Liver (tissue), 9 donors: ENCODE data around the gene ENG. TPM values are rescaled to one million over a fixed set of nuclear protein-coding genes. Genes with fewer than 3 reads are reported as not detected.

Experiments used
- DNase-seq: peaks from one replicate; pipeline ENCODE4 v3.0.0-alpha.2; 2017; ENCODE audit warnings: low spot score
- H3K27ac ChIP-seq, 2 donors: one replicate each; pipeline ENCODE4 v1.7.0; 2013; ENCODE audit warnings: inconsistent platforms in 2 of 2, low read length in 2 of 2, control low read depth in 1 of 2, low read depth in 1 of 2, mild to moderate bottlenecking in 1 of 2
- H3K27me3 ChIP-seq, 4 donors: one replicate each; pipeline versions ENCODE4 v1.6.1 to v1.7.0; 2013; ENCODE audit warnings: low read length in 3 of 4, inconsistent platforms in 1 of 4, mild to moderate bottlenecking in 1 of 4, moderate library complexity in 1 of 4; ENCODE audit not compliant: control insufficient read depth in 4 of 4, insufficient read depth in 4 of 4
- H3K36me3 ChIP-seq, 4 donors: one replicate each; pipeline versions ENCODE4 v1.6.1 to v1.7.0; 2013; ENCODE audit warnings: low read length in 3 of 4, mild to moderate bottlenecking in 3 of 4, low read depth in 1 of 4, moderate library complexity in 1 of 4; ENCODE audit not compliant: control insufficient read depth in 4 of 4, insufficient read depth in 3 of 4
- H3K4me1 ChIP-seq, 4 donors: one replicate each; pipeline versions ENCODE4 v1.6.1 to v1.7.0; 2013; ENCODE audit warnings: low read length in 3 of 4, mild to moderate bottlenecking in 3 of 4, moderate library complexity in 1 of 4; ENCODE audit not compliant: control insufficient read depth in 4 of 4, insufficient read depth in 4 of 4
- H3K4me3 ChIP-seq, 3 donors: one replicate each; pipeline versions ENCODE4 v1.6.1 to v1.7.0; 2013; ENCODE audit warnings: low read length in 3 of 3, control low read depth in 1 of 3, low read depth in 1 of 3, mild to moderate bottlenecking in 1 of 3
- H3K9ac ChIP-seq, 2 donors: one replicate each; pipeline ENCODE4 v1.7.0; 2013; ENCODE audit warnings: low read length in 2 of 2, mild to moderate bottlenecking in 2 of 2, moderate library complexity in 2 of 2, control low read depth in 1 of 2, low read depth in 1 of 2
- H3K9me3 ChIP-seq, 4 donors: one replicate each; pipeline versions ENCODE4 v1.6.1 to v1.7.0; 2013; ENCODE audit warnings: low read length in 3 of 4; ENCODE audit not compliant: control insufficient read depth in 4 of 4
- EGR1 ChIP-seq, 2 donors: IDR thresholded peaks; 2 replicates each; pipeline ENCODE4 v1.6.1; 2016 to 2018; ENCODE audit warnings: antibody characterized with exemption in 2 of 2, low read depth in 2 of 2
- FOXA1 ChIP-seq: IDR thresholded peaks from 2 replicates; pipeline ENCODE4 v1.6.1; 2016; ENCODE audit warnings: antibody characterized with exemption
- FOXA2 ChIP-seq: IDR thresholded peaks from 2 replicates; pipeline ENCODE4 v1.6.1; 2016; ENCODE audit warnings: antibody characterized with exemption
- GABPA ChIP-seq, 2 donors: IDR thresholded peaks in 1 of 2; conservative IDR thresholded peaks in 1 of 2; 2 replicates each; pipeline ENCODE4 v1.6.1; 2016; ENCODE audit warnings: antibody characterized with exemption in 2 of 2, mild to moderate bottlenecking in 1 of 2, moderate library complexity in 1 of 2
- HNF4A ChIP-seq, 2 donors: conservative IDR thresholded peaks; 2 replicates each; pipeline ENCODE4 v1.6.1; 2016; ENCODE audit warnings: antibody characterized with exemption in 2 of 2, mild to moderate bottlenecking in 2 of 2
- HNF4G ChIP-seq: IDR thresholded peaks from 2 replicates; pipeline ENCODE4 v1.6.1; 2016; ENCODE audit warnings: antibody characterized with exemption
- JUND ChIP-seq, 2 donors: IDR thresholded peaks; 2 replicates each; pipeline ENCODE4 v1.6.1; 2016; ENCODE audit warnings: antibody characterized with exemption in 2 of 2
- RXRA ChIP-seq, 2 donors: IDR thresholded peaks; 2 replicates each; pipeline ENCODE4 v1.6.1; 2017 to 2018; ENCODE audit warnings: antibody characterized with exemption in 2 of 2, mild to moderate bottlenecking in 1 of 2
- TAF1 ChIP-seq: conservative IDR thresholded peaks from 2 replicates; pipeline ENCODE4 v1.6.1; 2016; ENCODE audit warnings: antibody characterized with exemption, mild to moderate bottlenecking
- YY1 ChIP-seq: IDR thresholded peaks from 2 replicates; pipeline ENCODE4 v1.6.1; 2016; ENCODE audit warnings: antibody characterized with exemption, mild to moderate bottlenecking
- WGBS: extraction: QIAGEN DNeasy Blood & Tissue Kit; methylation state at CpG from one replicate; pipeline ENCODE4 v1.1.7; 2013; 5-methylcytosine and 5-hydroxymethylcytosine counted together
- polyA plus RNA-seq, 2 donors: library from polyadenylated mRNA; stranded (reverse) in 1 of 2; unstranded in 1 of 2; fragments of 200-250 nt in 1 of 2; fragments of >200 nt in 1 of 2; fragmentation: Nextera tagmentation in 1 of 2; extraction: Ambion mirVana in 1 of 2; gene quantifications; one replicate each; pipeline versions ENCODE4 v1.2.1 to v1.2.3, GENCODE V29; 2013 to 2015
- total RNA-seq, 2 donors: library from RNA; depleted of rRNA; stranded (reverse); fragments of >200 nt; gene quantifications; one replicate each; pipeline ENCODE4 v1.2.3, GENCODE V29; 2014
- TF ChIP-seq, protein P1 (sequence below): IDR thresholded peaks from 2 replicates; pipeline ENCODE4 v1.6.1; 2016; ENCODE audit warnings: antibody characterized with exemption, mild to moderate bottlenecking
- TF ChIP-seq, protein P2 (sequence below): IDR thresholded peaks from 2 replicates; pipeline ENCODE4 v1.6.1; 2016; ENCODE audit warnings: antibody characterized with exemption
- TF ChIP-seq, protein P3 (sequence below): fragments of 150-350 bp; IDR thresholded peaks from 2 replicates; pipeline ENCODE4 v1.5.1; 2017; ENCODE audit warnings: improper control_type of control experiment, low read depth, low read length; ENCODE audit not compliant: missing input control
- TF ChIP-seq, protein P4 (sequence below): IDR thresholded peaks from 2 replicates; pipeline ENCODE4 v1.6.1; 2016; ENCODE audit warnings: antibody characterized with exemption
- TF ChIP-seq, protein P5 (sequence below): IDR thresholded peaks from 2 replicates; pipeline ENCODE4 v1.6.1; 2016; ENCODE audit warnings: antibody characterized with exemption
- donor health status: healthy.
- donor health status: healthy.
- donor health status: healthy.
- donor health status: healthy.
- donor health status: healthy.

The ENG gene
- total and polyA plus RNA-seq, 4 donors: 12.8 to 91.3 (median 24.2) TPM

DNA sequence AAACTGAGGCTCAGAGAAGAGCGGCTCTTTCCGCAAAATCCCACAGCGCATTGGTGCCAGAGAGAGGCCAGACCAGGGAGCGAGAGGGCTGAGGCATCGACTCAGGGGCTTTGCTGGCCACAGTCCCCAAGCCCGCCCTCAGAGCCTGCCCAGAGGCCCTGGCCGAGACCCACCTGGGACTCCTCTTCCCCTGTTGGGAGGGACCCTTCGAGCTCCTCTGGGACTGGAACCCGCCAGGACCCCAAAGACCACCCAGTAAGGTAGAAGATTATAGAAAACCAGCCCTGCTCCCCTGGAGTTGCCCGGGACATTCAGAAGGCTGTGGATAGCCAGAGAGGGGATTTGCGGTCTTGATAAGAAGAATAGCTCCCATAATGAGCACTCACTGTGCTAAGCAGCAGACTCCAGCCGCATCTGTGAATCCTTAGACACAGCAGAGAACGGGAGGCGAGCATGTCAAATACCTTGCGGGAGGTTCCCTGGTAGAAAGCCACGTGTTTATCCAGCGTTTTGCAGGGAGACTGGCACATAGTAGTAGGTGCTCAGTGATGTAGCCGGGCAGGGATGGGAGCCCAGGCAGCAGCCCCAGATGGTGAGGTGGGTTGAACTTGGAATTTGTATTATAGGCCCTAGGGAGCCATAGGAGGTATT is 23.7 kb upstream of the ENG start:
- Histone ChIP-seq H3K9ac (peak overlapping the region in 1 of 2 donors; percentile 2), H3K36me3 (no peaks in the 10 kb centered on the region), H3K4me3 (peak overlapping the region; percentile 32 to 73 (median 71)), H3K27me3 (no peaks in the 10 kb centered on the region), H3K9me3 (no peaks in the 10 kb centered on the region), H3K4me1 (peaks cover 10 to 37% (median 24%) of the 10 kb centered on the region in 4 donors), H3K27ac (peak overlapping the region in 1 of 2 donors; percentile 35)
- TF ChIP-seq TAF1 (no peak), RXRA (IDR thresholded peaks at IDR 0.05) (no peak), HNF4G (no peak), FOXA2 (no peak), EGR1 (IDR thresholded peaks at IDR 0.05; ENCODE audit: low read depth in 2 of 2) (no peak), GABPA (IDR thresholded peaks at IDR 0.05 in 1 of 2, conservative IDR thresholded peaks at IDR 0.05 in 1 of 2) (no peak)
- TF ChIP-seq, protein P1, sequence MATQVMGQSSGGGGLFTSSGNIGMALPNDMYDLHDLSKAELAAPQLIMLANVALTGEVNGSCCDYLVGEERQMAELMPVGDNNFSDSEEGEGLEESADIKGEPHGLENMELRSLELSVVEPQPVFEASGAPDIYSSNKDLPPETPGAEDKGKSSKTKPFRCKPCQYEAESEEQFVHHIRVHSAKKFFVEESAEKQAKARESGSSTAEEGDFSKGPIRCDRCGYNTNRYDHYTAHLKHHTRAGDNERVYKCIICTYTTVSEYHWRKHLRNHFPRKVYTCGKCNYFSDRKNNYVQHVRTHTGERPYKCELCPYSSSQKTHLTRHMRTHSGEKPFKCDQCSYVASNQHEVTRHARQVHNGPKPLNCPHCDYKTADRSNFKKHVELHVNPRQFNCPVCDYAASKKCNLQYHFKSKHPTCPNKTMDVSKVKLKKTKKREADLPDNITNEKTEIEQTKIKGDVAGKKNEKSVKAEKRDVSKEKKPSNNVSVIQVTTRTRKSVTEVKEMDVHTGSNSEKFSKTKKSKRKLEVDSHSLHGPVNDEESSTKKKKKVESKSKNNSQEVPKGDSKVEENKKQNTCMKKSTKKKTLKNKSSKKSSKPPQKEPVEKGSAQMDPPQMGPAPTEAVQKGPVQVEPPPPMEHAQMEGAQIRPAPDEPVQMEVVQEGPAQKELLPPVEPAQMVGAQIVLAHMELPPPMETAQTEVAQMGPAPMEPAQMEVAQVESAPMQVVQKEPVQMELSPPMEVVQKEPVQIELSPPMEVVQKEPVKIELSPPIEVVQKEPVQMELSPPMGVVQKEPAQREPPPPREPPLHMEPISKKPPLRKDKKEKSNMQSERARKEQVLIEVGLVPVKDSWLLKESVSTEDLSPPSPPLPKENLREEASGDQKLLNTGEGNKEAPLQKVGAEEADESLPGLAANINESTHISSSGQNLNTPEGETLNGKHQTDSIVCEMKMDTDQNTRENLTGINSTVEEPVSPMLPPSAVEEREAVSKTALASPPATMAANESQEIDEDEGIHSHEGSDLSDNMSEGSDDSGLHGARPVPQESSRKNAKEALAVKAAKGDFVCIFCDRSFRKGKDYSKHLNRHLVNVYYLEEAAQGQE: no peak
- TF ChIP-seq, protein P2, sequence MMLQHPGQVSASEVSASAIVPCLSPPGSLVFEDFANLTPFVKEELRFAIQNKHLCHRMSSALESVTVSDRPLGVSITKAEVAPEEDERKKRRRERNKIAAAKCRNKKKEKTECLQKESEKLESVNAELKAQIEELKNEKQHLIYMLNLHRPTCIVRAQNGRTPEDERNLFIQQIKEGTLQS: no peak
- TF ChIP-seq, protein P3, sequence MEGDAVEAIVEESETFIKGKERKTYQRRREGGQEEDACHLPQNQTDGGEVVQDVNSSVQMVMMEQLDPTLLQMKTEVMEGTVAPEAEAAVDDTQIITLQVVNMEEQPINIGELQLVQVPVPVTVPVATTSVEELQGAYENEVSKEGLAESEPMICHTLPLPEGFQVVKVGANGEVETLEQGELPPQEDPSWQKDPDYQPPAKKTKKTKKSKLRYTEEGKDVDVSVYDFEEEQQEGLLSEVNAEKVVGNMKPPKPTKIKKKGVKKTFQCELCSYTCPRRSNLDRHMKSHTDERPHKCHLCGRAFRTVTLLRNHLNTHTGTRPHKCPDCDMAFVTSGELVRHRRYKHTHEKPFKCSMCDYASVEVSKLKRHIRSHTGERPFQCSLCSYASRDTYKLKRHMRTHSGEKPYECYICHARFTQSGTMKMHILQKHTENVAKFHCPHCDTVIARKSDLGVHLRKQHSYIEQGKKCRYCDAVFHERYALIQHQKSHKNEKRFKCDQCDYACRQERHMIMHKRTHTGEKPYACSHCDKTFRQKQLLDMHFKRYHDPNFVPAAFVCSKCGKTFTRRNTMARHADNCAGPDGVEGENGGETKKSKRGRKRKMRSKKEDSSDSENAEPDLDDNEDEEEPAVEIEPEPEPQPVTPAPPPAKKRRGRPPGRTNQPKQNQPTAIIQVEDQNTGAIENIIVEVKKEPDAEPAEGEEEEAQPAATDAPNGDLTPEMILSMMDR: no peak
- TF ChIP-seq, protein P4, sequence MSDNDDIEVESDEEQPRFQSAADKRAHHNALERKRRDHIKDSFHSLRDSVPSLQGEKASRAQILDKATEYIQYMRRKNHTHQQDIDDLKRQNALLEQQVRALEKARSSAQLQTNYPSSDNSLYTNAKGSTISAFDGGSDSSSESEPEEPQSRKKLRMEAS: no peak
- TF ChIP-seq, protein P5, sequence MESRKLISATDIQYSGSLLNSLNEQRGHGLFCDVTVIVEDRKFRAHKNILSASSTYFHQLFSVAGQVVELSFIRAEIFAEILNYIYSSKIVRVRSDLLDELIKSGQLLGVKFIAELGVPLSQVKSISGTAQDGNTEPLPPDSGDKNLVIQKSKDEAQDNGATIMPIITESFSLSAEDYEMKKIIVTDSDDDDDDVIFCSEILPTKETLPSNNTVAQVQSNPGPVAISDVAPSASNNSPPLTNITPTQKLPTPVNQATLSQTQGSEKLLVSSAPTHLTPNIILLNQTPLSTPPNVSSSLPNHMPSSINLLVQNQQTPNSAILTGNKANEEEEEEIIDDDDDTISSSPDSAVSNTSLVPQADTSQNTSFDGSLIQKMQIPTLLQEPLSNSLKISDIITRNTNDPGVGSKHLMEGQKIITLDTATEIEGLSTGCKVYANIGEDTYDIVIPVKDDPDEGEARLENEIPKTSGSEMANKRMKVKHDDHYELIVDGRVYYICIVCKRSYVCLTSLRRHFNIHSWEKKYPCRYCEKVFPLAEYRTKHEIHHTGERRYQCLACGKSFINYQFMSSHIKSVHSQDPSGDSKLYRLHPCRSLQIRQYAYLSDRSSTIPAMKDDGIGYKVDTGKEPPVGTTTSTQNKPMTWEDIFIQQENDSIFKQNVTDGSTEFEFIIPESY: no peak
- no peak for DNase-seq
- 46% methylated on average over 18 of the region's 18 CpGs for WGBS

DNA sequence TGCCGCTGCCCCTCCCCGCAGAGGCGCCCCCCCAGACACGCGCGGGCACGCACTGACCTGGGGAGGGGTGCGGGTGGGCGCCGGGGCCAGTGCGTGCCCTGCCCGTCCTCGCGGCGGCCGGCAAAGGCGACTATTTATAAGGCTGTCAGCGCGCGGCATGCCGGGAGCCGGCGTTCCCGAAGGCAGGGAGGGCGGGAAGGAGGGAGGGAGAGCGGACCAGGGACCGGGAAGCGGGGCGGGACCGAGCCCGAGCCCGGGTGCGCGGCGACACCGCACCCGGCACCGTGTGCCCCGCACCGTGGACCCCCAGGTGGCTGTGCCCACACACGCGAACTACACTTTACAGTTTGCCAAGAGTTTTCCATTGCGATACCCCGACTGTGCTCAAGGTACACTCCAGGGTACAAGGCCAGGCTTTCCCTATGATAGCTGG is 23.1 kb upstream of the ENG start, which contains the start of gene AK1:
Gene AK1, minus strand, starts transcription at position 110 of the 433 bp plus-strand sequence. CDS start 3,058 bp downstream, outside the sequence.
- WGBS: 2% methylated on average over 44 of the region's 44 CpGs
- Histone ChIP-seq H3K36me3 (peaks cover 0 to 2% (median 0%) of the 10 kb centered on the region in 4 donors), H3K27ac (peak within 1 kb of the TSS; percentile 25 to 35), H3K27me3 (no peaks in the 10 kb centered on the region), H3K4me1 (peaks cover 10 to 37% (median 24%) of the 10 kb centered on the region in 4 donors), H3K9me3 (no peaks in the 10 kb centered on the region), H3K4me3 (peak within 1 kb of the TSS; percentile 32 to 73 (median 71)), H3K9ac (peak within 1 kb of the TSS; percentile 31 to 46)
- peak; percentile 76 for DNase-seq
- TF ChIP-seq, protein P5: no peak
- TF ChIP-seq YY1 (no peak), JUND (IDR thresholded peaks at IDR 0.05) (no peak), HNF4A (conservative IDR thresholded peaks at IDR 0.05) (no peak), FOXA1 (no peak)
- TF ChIP-seq, protein P4: no peak
- TF ChIP-seq, protein P1: no peak
